IPS-18c (cell line): ENCODE results near the gene KIAA1958.
"Not testable (repeated sequence)": the region's sequence is repeated elsewhere in the genome, so short reads cannot be mapped to it uniquely, and the experiment has no call there.

Source experiments
- H3K4me3 ChIP-seq: 2 replicates; pipeline ENCODE4 v1.7.0; 2013; ENCODE audit warnings: low read depth, mild to moderate bottlenecking, low read length, moderate library complexity; ENCODE audit not compliant: insufficient read depth
- H3K9me3 ChIP-seq: one replicate; pipeline ENCODE4 v1.6.1; 2013; ENCODE audit warnings: mild to moderate bottlenecking, low read length, moderate library complexity; ENCODE audit not compliant: control insufficient read depth, insufficient read depth

The KIAA1958 gene

GRCh38 chr9:112648624-112649023, 162.0 kb downstream of the KIAA1958 start:
- Histone ChIP-seq H3K4me3 (no peak overlapping the region), H3K9me3 (no peaks in the 10 kb centered on the region)

DNA sequence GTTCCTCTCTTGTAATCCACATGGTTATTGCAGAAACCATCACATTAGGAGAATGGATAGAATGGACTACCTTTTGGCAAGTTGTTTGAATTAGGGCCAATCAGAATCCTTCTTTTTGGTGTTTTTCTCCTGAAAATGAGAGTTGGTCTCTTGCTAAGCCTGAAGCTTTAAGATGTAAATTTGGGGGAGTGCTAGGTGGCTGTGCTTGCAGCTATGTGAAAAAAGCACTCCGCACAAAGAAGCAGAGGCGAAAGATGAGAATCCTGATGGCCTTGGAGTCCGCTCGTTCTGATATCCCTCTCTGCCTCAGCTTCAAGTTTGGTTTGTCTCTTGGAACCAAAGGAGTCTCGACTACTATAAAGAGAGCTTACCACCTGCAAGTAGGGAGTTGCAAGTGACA, 167.7 kb downstream of the KIAA1958 start:
- no peak overlapping the region for H3K4me3 ChIP-seq
- no peaks in the 10 kb centered on the region for H3K9me3 ChIP-seq

GRCh38 chr9:112655668-112656067, 169.0 kb downstream of the KIAA1958 start:
- H3K4me3 ChIP-seq, result no peak overlapping the region
- no peaks in the 10 kb centered on the region for H3K9me3 ChIP-seq

- no peak overlapping the region for H3K4me3 ChIP-seq
- H3K9me3 ChIP-seq, result no peaks in the 10 kb centered on the region
These were observed 173.3 kb downstream of the KIAA1958 start for GRCh38 chr9:112659906-112660305.

GRCh38 chr9:112663681-112664080, 177.1 kb downstream of the KIAA1958 start:
- no peak overlapping the region for H3K4me3 ChIP-seq
- no peaks in the 10 kb centered on the region for H3K9me3 ChIP-seq

DNA sequence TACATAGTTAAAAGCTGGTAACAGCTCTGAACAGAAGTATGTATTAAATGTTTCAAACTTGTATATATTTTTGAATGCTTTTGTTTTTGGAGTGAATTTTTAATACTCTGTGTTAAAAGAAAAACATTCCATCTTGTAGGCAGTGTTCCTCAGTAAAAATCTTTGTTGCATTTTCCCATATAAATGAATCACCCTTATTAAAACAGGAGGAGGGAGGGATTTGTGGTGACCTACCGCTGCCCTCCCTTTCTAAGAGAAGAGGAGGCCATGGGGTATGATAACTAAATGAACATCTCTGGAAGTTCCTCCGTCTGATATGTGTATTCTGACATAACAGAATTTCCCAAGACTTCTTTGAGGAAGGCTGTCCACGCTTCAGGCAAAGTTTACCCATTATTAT, 177.9 kb downstream of the KIAA1958 start:
- H3K9me3 ChIP-seq, result no peaks in the 10 kb centered on the region
- H3K4me3 ChIP-seq, result no peak overlapping the region

GRCh38 chr9:112665347-112665746, 178.7 kb downstream of the KIAA1958 start:
- no peak overlapping the region for H3K4me3 ChIP-seq

DNA sequence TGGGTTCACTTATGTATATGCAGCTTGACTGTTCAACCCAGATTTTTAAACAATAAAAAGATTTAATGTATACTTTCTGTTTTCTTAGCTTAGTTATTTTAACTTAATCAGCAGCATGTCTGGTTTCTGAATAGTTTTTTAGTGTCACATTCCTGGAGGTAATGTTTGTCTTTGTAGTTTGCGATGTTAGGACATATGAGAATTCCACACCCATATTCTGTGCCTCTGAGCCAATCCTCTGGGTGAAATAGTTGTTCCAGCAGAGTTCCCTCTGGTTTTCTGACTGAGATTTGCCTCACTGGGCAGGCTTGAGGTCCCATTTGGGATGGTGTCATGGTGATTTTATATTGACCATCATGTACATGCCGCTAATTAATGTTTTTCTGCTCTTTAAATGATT, 182.7 kb downstream of the KIAA1958 start:
- Histone ChIP-seq H3K4me3 (no peak overlapping the region), H3K9me3 (no peaks in the 10 kb centered on the region)

More at GRCh38 chr9:112665347-112665746, 178.7 kb downstream of the KIAA1958 start:
- H3K9me3 ChIP-seq, result no peaks in the 10 kb centered on the region

GRCh38 chr9:112670991-112671625, 184.5 kb downstream of the KIAA1958 start:
- H3K9me3 ChIP-seq, result no peaks in the 10 kb centered on the region
- no peak overlapping the region for H3K4me3 ChIP-seq

DNA sequence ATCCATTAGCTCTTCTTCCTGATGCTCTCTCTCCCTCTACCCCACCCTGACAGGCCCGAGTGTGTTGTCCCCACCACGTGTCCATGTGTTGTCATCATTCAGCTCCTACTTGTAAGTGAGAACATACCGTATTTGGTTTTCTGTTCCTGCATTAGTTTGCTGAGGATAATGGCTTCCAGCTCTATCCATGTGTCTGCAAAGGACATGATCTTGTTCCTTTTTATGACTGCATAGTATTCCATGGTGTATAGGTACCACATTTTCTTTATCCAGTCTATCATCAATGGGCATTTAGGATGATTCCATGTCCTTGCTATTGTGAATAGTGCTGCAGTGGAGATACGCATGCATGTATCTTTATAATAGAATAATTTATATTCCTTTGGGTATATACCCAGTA, 186.6 kb downstream of the KIAA1958 start:
- H3K9me3 ChIP-seq, H3K4me3 ChIP-seq: not testable (repeated sequence)

DNA sequence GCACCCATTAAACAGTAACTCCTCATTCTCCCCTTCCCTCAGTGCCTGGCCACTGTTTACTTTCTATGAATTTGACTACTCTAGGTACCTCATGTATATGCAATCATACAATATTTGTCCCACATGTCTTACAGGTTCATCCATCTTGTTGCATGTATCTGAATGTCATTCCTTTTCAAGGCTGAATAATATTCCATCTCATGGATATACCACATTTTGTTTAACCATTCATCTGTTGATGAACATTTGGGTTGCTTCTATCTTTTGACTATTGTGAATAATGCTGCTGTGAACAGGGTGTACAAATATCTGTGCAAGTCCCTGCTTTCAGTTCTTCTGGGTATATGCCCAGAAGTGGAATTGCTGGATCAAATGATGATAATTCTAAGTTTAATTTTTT, 190.4 kb downstream of the KIAA1958 start:
- Histone ChIP-seq H3K4me3 (no peak overlapping the region), H3K9me3 (no peaks in the 10 kb centered on the region)

DNA sequence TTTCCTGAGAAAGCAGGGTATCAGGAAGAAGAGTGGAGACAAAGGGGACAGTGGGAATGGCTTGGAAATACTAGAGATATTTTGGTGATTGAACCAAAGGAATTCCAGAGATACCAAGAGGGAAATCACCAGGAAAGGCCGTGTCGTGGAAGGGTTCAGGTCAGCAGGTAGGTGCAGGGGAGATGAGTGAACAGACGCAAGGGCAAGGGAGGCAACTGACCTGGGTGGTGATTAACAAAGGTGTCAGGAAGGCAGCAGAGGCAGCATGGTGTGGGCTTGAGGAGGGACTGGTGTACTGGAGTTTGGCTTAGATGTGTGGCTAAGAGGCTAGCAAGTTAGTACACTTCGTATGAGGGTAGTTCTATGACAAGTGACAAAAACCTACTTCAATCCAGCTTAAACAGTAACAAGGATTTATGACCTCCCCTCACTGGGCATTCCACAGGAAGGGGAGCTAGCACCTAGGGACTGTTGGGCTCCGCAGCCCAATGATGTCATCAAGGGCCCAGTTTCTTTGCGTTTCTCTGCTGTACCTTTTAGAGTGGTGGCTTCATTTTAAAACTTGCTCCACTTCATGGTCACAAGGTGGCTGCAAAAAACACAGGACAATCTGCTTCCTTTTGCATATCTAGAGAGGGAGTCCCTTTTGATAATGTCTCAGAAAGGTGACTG, 194.2 kb downstream of the KIAA1958 start:
- H3K9me3 ChIP-seq, result no peaks in the 10 kb centered on the region
- no peak overlapping the region for H3K4me3 ChIP-seq

DNA sequence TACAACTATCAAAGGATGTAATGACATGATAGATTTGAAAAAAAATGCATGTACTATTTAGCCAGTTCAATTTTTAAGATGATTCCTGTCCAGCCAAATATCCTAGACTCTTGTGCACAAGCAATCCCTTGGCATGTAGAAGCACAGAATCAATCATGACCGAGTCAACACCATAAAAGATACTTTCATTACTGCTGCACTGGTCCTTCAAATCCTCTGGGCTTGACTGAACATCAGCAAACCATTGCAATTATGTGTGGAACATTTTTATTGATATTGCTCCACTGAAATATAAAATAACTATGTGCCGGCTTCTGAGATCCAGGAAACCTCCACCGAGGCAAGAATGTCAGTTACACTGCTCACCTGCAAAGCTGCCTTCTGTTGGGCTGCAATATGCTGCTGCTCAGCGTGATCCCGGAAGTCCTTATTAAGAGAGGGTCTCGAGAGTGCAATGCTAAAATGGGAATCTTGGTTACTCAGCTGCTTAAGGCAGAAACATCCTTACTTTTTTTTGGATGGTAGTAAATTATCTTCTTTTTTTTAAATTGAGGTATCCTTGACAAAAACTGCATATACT, 202.6 kb downstream of the KIAA1958 start:
- no peaks in the 10 kb centered on the region for H3K9me3 ChIP-seq
- H3K4me3 ChIP-seq, result no peak overlapping the region

- Histone ChIP-seq H3K9me3 (no peaks in the 10 kb centered on the region), H3K4me3 (no peak overlapping the region)
These were observed 208.3 kb downstream of the KIAA1958 start for GRCh38 chr9:112694706-112695555.

GRCh38 chr9:112696461-112696860, 209.8 kb downstream of the KIAA1958 start:
- H3K4me3 ChIP-seq, result no peak overlapping the region
- no peaks in the 10 kb centered on the region for H3K9me3 ChIP-seq

- H3K4me3 ChIP-seq, result no peak overlapping the region
- no peaks in the 10 kb centered on the region for H3K9me3 ChIP-seq
These were observed 212.6 kb downstream of the KIAA1958 start for GRCh38 chr9:112699230-112699629.

GRCh38 chr9:112700085-112700484, 213.5 kb downstream of the KIAA1958 start:
- Histone ChIP-seq H3K9me3 (no peaks in the 10 kb centered on the region), H3K4me3 (no peak overlapping the region)

GRCh38 chr9:112703304-112703703, 216.7 kb downstream of the KIAA1958 start:
- Histone ChIP-seq H3K4me3 (no peak overlapping the region), H3K9me3 (no peaks in the 10 kb centered on the region)
